Islet precursor cell (in vitro differentiated cells): ENCODE measurements around the gene CDK5RAP1.
A peak's percentile ranks its signal among the peaks of the same experiment; 100 is the strongest.

Experiments used
- DNase-seq: peaks from one replicate; pipeline ENCODE4 v3.0.0-alpha.2; 2018

Gene CDK5RAP1

GRCh38 chr20:33373735-33374605, 27.3 kb downstream of the CDK5RAP1 start:
- peak; percentile 15 for DNase-seq

- DNase-seq, result peak; percentile 23
These were observed 28.3 kb downstream of the CDK5RAP1 start for GRCh38 chr20:33372993-33373441.

GRCh38 chr20:33370291-33370690, 31.0 kb downstream of the CDK5RAP1 start:
- peak; percentile 32 for DNase-seq

- no peak for DNase-seq
These were observed 38.4 kb downstream of the CDK5RAP1 start for GRCh38 chr20:33362898-33363297.

GRCh38 chr20:33359399-33360261, 41.7 kb downstream of the CDK5RAP1 start:
- peak; percentile 23 for DNase-seq

GRCh38 chr20:33353013-33353402, 48.3 kb downstream of the CDK5RAP1 start:
- no peak for DNase-seq

- no peak for DNase-seq
These were observed 48.9 kb downstream of the CDK5RAP1 start for GRCh38 chr20:33352258-33353012.

- peak; percentile 81 for DNase-seq
These were observed 49.6 kb downstream of the CDK5RAP1 start for GRCh38 chr20:33351696-33352095.

GRCh38 chr20:33349493-33349892, 51.8 kb downstream of the CDK5RAP1 start:
- DNase-seq, result no peak

GRCh38 chr20:33348136-33348937, 53.0 kb downstream of the CDK5RAP1 start:
- DNase-seq, result no peak

GRCh38 chr20:33345342-33345741, 56.0 kb downstream of the CDK5RAP1 start:
- DNase-seq, result no peak

- no peak for DNase-seq
These were observed 57.8 kb downstream of the CDK5RAP1 start for GRCh38 chr20:33343521-33343920.

- no peak for DNase-seq
These were observed 61.7 kb downstream of the CDK5RAP1 start for GRCh38 chr20:33339515-33340058.

GRCh38 chr20:33338467-33339258, 62.7 kb downstream of the CDK5RAP1 start:
- DNase-seq, result no peak

- no peak for DNase-seq
These were observed 63.7 kb downstream of the CDK5RAP1 start for GRCh38 chr20:33337531-33338165.

- DNase-seq, result no peak
These were observed 64.2 kb downstream of the CDK5RAP1 start for GRCh38 chr20:33337119-33337518.

- DNase-seq, result no peak
These were observed 64.9 kb downstream of the CDK5RAP1 start for GRCh38 chr20:33336375-33336774.

GRCh38 chr20:33334111-33334510, 67.2 kb downstream of the CDK5RAP1 start:
- DNase-seq, result no peak

GRCh38 chr20:33333616-33334015, 67.7 kb downstream of the CDK5RAP1 start:
- DNase-seq, result no peak

- DNase-seq, result peak; percentile 34
These were observed 68.3 kb downstream of the CDK5RAP1 start for GRCh38 chr20:33332905-33333456.
